ENCODE measurements around the gene PTCH2. TPM values are rescaled to one million over a fixed set of nuclear protein-coding genes. Genes with fewer than 3 reads are reported as not detected.

The PTCH2 gene
- total RNA-seq, 1 donor from 2014 or later, result 0.51 TPM

DNA sequence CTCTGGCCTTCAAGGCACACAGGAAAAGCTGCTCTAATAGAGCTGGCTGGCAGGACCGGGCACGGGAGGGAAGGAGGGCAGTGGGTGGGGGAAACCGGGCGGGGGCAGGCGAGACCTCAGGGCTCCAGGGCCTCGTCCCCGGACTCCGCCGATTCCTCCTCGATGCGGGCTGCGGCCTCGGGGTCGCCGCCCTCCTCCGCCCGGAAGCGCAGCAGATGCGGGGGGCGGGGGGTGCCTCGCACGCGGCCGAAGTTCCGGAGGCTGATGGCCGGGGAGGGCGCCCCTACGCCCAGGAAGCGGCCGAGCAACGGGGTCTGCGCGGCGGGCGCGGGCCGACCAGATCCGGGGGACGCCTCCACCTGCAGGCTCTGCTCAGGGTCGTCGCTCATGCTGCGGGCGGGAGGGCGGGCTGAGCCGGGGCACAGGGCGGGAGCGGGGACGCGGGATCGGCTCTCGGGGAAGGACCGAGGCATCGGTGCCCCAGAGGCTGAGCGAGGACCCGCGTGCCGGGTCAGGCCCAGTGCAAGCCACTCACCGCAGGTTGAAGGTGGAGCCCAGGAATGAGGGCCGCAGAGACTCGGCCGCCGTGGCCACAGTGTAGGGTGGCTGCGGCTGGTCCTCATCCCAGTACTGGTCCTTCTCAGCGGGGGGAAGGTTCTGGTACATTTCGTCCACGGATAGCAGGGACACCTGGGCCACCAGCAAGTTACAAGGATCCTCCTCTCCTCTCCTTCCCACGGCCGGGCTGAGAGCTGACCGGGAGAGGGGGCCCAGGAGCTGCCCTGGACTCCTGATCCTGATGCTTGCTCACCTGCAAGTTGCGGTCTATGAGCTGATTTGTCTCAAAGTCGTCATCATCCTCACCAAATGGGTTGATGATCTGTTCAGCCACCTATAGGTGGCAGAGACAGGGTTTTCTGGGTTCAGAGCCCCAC is 58.7 kb downstream of the PTCH2 start:
- peaks cover 8% of the 10 kb centered on the region for H3K4me1 Mint-ChIP-seq (ENCODE audit: unreplicated experiment)
- TF ChIP-seq, protein P1, sequence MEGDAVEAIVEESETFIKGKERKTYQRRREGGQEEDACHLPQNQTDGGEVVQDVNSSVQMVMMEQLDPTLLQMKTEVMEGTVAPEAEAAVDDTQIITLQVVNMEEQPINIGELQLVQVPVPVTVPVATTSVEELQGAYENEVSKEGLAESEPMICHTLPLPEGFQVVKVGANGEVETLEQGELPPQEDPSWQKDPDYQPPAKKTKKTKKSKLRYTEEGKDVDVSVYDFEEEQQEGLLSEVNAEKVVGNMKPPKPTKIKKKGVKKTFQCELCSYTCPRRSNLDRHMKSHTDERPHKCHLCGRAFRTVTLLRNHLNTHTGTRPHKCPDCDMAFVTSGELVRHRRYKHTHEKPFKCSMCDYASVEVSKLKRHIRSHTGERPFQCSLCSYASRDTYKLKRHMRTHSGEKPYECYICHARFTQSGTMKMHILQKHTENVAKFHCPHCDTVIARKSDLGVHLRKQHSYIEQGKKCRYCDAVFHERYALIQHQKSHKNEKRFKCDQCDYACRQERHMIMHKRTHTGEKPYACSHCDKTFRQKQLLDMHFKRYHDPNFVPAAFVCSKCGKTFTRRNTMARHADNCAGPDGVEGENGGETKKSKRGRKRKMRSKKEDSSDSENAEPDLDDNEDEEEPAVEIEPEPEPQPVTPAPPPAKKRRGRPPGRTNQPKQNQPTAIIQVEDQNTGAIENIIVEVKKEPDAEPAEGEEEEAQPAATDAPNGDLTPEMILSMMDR (IDR thresholded peaks at IDR 0.05; ENCODE audit: unreplicated experiment), result no peak
- peaks cover 12% of the 10 kb centered on the region for H3K36me3 Mint-ChIP-seq (ENCODE audit: low read depth, unreplicated experiment)
- no peak overlapping the region for H3K27ac Mint-ChIP-seq (ENCODE audit: unreplicated experiment)
- H3K9me3 Mint-ChIP-seq (ENCODE audit: unreplicated experiment), result no peaks in the 10 kb centered on the region
- no peak overlapping the region for H3K4me3 Mint-ChIP-seq (ENCODE audit: unreplicated experiment)
- no peak for DNase-seq (ENCODE audit: low spot score)
- peaks cover 16% of the 10 kb centered on the region for H3K27me3 Mint-ChIP-seq (ENCODE audit: unreplicated experiment)

DNA sequence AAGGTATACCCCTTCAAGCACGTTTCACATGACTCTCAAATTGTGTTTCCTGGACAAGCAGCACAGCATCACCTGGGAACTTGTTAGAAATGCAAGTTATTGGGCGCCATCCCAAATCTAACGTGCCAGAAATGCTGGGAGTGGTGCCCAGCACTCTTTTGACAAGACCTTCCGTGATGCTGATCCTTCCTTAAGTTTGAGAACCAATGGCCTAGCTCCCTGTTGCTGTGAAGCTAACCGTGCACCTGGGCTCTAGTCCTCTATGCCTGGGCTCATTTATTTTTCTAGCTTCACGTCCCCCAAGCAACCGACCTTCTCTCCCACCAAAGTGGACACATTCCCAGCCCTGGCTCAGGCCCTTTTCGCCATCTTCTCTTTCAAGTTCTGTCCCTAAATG is 59.4 kb downstream of the PTCH2 start:
- peaks cover 9% of the 10 kb centered on the region for H3K4me1 Mint-ChIP-seq (ENCODE audit: unreplicated experiment)
- no peak overlapping the region for H3K27ac Mint-ChIP-seq (ENCODE audit: unreplicated experiment)
- no peaks in the 10 kb centered on the region for H3K9me3 Mint-ChIP-seq (ENCODE audit: unreplicated experiment)
- H3K36me3 Mint-ChIP-seq (ENCODE audit: low read depth, unreplicated experiment), result peaks cover 17% of the 10 kb centered on the region
- peaks cover 16% of the 10 kb centered on the region for H3K27me3 Mint-ChIP-seq (ENCODE audit: unreplicated experiment)
- H3K4me3 Mint-ChIP-seq (ENCODE audit: unreplicated experiment), result no peak overlapping the region
- TF ChIP-seq, protein P1 (IDR thresholded peaks at IDR 0.05; ENCODE audit: unreplicated experiment), result no peak
- no peak for DNase-seq (ENCODE audit: low spot score)

DNA sequence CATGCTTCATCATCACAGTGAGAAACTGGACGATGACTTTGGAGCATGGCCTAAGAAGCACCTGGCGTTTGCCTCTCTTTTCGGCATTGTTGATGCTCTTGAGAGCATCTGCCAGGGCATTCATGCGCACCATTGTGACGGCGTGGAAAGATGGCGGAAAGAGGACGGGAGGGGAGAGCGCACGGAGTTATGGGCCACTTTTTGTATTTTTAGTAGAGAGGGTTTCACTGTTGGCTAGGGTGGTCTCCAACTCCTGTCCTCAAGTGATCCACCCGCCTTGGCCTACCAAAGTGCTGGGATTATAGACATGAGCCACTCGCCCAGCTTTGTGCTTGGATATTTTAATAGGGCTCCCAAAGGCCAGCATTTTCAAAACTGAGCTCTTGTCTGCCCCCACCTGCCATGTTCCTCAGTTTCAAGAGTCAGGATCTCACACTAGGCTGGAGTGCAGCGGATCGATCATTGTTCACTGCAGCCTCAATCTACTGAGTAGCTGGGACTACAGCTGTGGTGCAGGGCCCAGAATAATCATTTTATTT is 62.4 kb downstream of the PTCH2 start:
- Mint-ChIP-seq H3K4me1 (ENCODE audit: unreplicated experiment) (peaks cover 23% of the 10 kb centered on the region), H3K27ac (ENCODE audit: unreplicated experiment) (no peak overlapping the region)

DNA sequence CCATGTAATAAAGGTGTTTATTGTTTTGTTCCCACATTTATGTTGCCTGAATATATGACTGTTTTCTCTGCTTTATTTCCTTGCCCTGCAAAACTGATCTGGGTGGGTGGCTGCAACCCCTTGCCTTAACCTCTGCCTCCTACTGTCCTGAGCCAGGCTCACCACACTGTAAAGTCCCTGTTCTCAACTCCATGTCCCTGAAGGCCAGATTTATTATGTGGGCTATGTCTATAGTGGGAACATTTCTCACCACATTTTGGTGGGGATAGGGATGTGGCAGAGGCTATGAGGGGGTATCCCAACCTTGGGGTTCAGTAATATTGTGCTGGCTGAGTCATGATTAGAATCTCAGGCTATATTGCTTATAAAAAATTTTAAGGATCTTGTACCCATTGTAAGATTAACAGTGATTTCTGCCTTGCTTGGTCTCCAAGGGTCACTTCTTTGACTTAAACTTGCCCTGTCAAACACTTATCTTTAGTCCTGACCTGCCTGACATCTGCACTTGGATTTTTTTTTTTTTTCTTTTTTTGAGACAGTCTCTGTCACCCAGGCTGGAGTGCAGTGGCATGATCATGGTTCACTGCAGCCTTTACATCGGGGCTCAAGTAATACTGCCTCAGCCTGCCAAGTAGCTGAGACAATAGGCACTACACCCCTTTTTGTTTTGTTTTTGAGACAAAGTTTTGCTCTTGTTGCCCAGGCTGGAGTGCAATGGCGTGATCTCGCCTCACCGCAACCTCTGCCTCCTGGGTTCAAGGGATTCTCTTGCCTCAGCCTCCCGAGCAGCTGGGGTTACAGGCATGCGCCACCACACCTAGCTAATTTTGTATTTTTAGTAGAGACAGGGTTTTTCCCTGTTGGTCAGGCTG is 64.1 kb downstream of the PTCH2 start:
- Mint-ChIP-seq H3K4me3 (ENCODE audit: unreplicated experiment) (peak overlapping the region; percentile 72), H3K9me3 (ENCODE audit: unreplicated experiment) (no peaks in the 10 kb centered on the region), H3K36me3 (ENCODE audit: low read depth, unreplicated experiment) (peaks cover 32% of the 10 kb centered on the region), H3K27ac (ENCODE audit: unreplicated experiment) (no peak overlapping the region), H3K4me1 (ENCODE audit: unreplicated experiment) (peaks cover 22% of the 10 kb centered on the region), H3K27me3 (ENCODE audit: unreplicated experiment) (peaks cover 12% of the 10 kb centered on the region)
- TF ChIP-seq, protein P1 (IDR thresholded peaks at IDR 0.05; ENCODE audit: unreplicated experiment), result no peak
- no peak for DNase-seq (ENCODE audit: low spot score)

More for the DNA sequence above, 62.4 kb downstream of the PTCH2 start:
- Mint-ChIP-seq H3K4me3 (ENCODE audit: unreplicated experiment) (peak overlapping the region; percentile 59), H3K36me3 (ENCODE audit: low read depth, unreplicated experiment) (peaks cover 32% of the 10 kb centered on the region), H3K27me3 (ENCODE audit: unreplicated experiment) (peaks cover 19% of the 10 kb centered on the region), H3K9me3 (ENCODE audit: unreplicated experiment) (no peaks in the 10 kb centered on the region)
- no peak for DNase-seq (ENCODE audit: low spot score)
- TF ChIP-seq, protein P1 (IDR thresholded peaks at IDR 0.05; ENCODE audit: unreplicated experiment), result no peak

Measured in endothelial cell (in vitro differentiated cells).